IMR-90 (cell line): Measurements from ENCODE around the gene STK25.

Source experiments
- CEBPB ChIP-seq: IDR thresholded peaks from 2 replicates; pipeline ENCODE4 v1.6.1; 2012; ENCODE audit warnings: low read depth, low read length, improper control_type of control experiment
- CTCF ChIP-seq: conservative IDR thresholded peaks from 2 replicates; pipeline ENCODE4 v1.5.1; 2012; ENCODE audit warnings: mild to moderate bottlenecking, low read depth, low read length, improper control_type of control experiment
- MXI1 ChIP-seq: IDR thresholded peaks from 2 replicates; pipeline ENCODE4 v1.6.1; 2012; ENCODE audit warnings: low read depth, mild to moderate bottlenecking, low read length, moderate library complexity, borderline replicate concordance
- NFE2L2 ChIP-seq: fragments of 150-350 bp; IDR thresholded peaks from 2 replicates; pipeline ENCODE4 v1.6.1; 2016; ENCODE audit warnings: low read depth, mild to moderate bottlenecking, low read length
- POLR2A ChIP-seq: IDR thresholded peaks from 2 replicates; pipeline ENCODE4 v1.6.1; 2012; ENCODE audit warnings: mild to moderate bottlenecking, low read depth, low read length
- RAD21 ChIP-seq: IDR thresholded peaks from 2 replicates; pipeline ENCODE4 v1.6.1; 2012; ENCODE audit warnings: low read length, improper control_type of control experiment
- RFX5 ChIP-seq: IDR thresholded peaks from 2 replicates; pipeline ENCODE4 v1.8.0; 2012; ENCODE audit warnings: low read depth, mild to moderate bottlenecking, low read length, moderate library complexity
- USF2 ChIP-seq: fragments of 150-350 bp; IDR thresholded peaks from 2 replicates; pipeline ENCODE4 v1.6.1; 2017; ENCODE audit warnings: mild to moderate bottlenecking, antibody characterized with exemption, low read length, low read depth

GRCh38 chr2:241481687-241482086 lies 26.7 kb downstream of the STK25 start:
- TF ChIP-seq CTCF (no peak), RAD21 (no peak), USF2 (no peak), NFE2L2 (no peak), CEBPB (no peak), POLR2A (no peak), RFX5 (no peak), MXI1 (no peak)
